Gastrocnemius medialis (tissue), 4 donors: ENCODE data around the gene GPR68.

ENCODE experiments used
- CTCF ChIP-seq, 5 experiments: fragments of 450-650 bp in 3 of 5; fragments of 200-600 bp in 2 of 5; sonication (generic) in 2 of 5; IDR thresholded peaks in 4 of 5; conservative IDR thresholded peaks in 1 of 5; 1 replicate in 4 of 5; 2 replicates in 1 of 5; pipeline ENCODE4 v1.5.1; 2016 to 2019; ENCODE audit warnings: antibody characterized with exemption in 5 of 5, mild to moderate bottlenecking in 3 of 5, moderate library complexity in 3 of 5
- POLR2A ChIP-seq, 2 donors: fragments of 450-650 bp; IDR thresholded peaks; one replicate each; pipeline ENCODE4 v1.6.1; 2017; ENCODE audit warnings: antibody characterized with exemption in 2 of 2, mild to moderate bottlenecking in 2 of 2, moderate library complexity in 2 of 2

DNA sequence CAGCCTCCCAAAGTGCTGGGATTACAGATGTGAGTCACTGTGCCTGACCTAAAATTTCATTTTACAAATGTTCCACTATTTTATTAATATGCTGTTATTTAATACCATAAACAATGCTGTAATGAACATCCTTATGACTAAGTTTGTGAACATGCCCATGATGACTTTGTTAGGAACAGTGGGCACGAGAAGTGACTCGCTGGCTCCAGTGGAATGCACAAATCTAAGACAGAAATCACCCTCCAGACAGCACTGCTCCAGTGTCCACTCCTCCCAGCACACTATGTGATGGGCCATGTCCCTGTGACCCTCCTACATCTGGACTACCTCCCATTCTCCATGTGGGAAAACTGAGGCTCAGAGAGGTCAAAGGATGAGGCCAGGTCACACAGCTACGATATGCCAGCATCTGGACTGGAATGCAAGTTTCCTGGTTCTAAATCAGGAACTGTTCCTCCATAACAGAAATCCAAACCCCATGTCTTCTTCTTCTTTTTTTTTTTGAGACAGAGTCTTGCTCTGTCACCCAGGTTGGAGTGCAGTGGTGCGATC lies 57.9 kb downstream of the GPR68 start:
- TF ChIP-seq CTCF (IDR thresholded peaks at IDR 0.05 in 4 of 5, conservative IDR thresholded peaks at IDR 0.05 in 1 of 5) (no peak), POLR2A (IDR thresholded peaks at IDR 0.05) (no peak)
